SKM-1 (cell line): Measurements from ENCODE around the gene CCDC90B.
"Not testable (repeated sequence)": the region's sequence is repeated elsewhere in the genome, so short reads cannot be mapped to it uniquely, and the experiment has no call there.

Source experiments
- DNase-seq: peaks from one replicate; lab custom pipeline; 2025; ENCODE audit not compliant: unreplicated experiment; lab: John Stamatoyannopoulos, UW

Gene CCDC90B

DNA sequence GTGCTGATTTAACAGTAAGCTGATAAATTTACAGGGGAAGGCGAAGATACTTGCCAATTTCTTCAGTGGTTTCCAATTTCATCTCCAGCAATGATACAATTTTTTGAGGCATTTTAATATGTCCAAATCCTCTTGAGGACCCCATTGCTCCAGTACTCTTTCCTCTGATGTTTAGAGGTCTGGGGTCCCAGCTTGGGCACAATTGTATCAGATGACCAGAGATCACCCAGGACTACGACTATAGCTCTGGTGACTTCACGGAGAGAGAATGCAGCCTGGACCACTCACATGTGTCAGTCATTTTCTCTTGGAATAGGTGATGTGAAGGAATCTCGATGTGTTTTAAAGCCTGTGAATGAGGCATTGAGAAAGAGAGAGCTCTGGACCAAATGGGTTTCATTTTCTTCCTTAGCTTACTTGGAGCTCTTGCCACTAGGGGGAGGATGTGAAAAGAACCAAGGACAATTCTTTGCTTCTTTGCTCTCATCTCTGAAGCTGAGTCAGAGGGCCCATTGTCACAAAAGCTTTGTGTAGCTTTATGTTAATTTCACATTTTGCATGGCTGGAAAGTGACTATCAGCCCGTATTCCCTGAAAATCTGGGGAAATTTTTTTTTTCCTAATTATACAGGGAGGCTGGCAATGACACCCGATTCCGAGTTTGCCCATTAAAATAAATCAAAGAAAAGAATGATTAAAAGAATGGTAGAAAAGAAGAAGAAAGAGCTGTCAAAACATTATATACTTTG lies 6.7 kb upstream of the CCDC90B start:
- DNase-seq = peak; percentile 36

GRCh38 chr11:83287631-83288030 lies 1.5 kb upstream of the CCDC90B start:
- DNase-seq = no peak

DNA sequence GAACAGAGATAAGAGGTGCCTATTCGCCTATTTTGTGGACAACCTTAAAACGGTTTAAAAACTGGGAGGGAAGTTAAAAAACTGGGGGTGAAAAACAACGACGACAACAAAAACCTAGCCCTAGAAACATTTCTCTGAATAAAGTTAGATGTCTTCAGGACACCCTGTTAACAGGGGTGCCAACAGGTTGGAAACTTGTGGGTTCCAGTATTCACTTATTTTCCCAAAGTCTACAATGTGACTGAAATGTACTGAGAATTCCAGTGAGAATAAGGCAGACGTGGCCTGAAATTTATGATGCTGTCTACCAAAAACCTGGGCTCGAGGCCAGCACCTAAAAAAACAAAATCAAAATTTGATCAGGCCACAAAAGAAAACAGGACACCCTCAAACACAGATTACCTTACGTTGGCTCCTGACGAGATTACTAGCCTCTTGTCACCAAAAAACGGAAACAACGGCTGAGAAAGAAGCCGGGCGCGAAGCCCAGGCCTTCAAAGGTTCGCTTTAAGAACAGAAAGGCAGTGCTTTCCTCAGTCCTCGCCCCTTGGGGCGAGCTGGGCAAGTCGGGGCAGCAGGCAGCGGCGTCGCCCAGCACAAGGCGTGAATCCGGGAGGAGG lies 906 bp downstream of the CCDC90B start:
- no peak for DNase-seq

DNA sequence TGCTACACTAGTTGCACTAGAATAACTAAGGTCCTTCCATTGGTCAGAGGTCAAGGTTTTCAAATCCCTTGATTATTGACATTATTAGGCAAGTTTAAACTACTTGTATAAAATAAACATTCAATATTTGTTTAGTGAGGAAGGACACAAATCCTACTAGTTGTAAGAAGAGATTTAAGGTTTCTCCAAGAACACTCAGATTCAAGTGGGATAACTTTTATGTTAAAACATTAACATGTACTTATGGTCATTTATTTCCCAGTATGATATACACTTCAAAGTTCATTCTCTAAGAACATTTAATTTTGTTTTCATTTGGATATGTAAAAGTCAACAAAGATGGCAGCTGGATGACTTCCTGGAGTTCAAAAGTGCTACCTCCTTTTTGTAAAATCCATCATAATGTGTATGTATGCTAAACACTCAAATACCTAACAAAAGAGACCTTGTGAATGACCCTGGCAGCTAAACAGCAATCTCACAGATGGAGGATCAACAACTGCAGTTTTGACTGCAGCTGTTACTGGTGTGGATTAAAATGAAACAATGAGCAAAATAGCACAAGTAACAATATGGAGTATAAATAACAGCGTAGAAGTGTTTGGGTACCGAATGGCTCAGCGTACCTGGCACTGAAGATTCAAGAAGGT lies 1.5 kb downstream of the CCDC90B start:
- DNase-seq = no peak

DNA sequence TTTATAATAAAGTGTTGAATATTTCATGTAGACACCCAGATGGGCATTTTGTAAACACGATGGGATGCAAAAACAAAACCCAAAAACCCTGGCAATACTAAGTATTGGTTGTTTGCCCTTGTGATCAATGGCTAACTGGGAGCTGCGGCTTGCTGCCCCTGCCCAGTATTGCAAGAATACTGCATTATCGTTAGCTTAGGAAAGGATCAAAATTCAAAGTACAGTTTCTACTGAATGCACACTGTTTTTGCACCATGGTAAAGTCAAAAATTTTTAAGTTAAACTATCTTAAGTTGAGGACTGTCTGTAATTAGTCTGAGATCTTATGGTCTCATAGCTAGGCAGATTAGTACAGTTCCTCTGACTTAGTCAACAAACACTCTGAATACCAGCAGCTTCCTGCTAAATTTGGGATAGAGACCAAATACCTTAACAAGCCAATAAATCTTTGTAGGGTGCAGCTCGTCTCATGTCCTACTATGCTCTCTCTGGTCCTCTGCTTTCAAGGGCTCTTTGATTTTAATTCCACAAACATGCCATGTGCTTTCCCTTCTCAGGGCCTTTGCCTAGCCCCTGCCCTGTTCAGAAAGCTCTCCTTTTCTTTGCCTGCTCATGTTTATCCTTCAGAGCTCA lies 4.0 kb downstream of the CCDC90B start:
- no peak for DNase-seq

DNA sequence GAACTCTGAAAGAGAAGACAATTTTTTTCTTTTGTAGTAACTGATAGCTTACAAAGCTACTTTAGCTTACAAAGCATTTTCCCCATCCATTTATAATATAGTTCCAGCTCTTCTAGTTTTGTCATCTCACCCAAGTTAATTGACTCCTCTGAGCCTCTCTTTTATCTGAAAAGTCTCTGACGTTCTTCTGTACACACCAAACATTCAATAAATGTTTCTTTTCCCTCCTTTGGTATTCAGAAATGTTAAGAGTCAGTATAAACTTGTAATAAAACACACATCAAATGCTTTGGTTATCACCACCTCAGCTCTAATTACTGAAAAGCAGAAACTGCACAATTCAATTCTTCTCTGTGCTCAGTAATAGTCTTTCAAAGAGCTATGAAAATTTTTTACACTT lies 5.9 kb downstream of the CCDC90B start:
- DNase-seq = no peak

- DNase-seq = no peak
These were observed 7.8 kb downstream of the CCDC90B start for GRCh38 chr11:83278351-83278750.

GRCh38 chr11:83275888-83276641 lies 10.1 kb downstream of the CCDC90B start:
- DNase-seq = no peak

- no peak for DNase-seq
These were observed 13.5 kb downstream of the CCDC90B start for GRCh38 chr11:83272627-83273026.

- DNase-seq = not testable (repeated sequence)
These were observed 14.4 kb downstream of the CCDC90B start for GRCh38 chr11:83271734-83272133.

DNA sequence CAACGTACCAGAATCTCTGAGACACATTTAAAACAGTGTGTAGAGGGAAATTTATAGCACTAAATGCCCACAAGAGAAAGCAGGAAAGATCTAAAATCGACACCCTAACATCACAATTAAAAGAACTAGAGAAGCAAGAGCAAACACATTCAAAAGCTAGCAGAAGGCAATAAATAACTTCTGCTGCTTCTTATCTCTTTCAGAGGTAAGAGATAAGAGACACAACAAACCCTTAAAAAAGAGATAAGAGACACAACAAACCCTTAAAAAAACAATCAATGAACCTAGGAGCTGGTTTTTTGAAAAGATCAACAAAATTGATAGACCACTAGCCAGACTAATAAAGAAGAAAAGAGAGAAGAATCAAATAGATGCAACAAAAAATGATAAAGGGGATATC lies 17.1 kb downstream of the CCDC90B start:
- DNase-seq = not testable (repeated sequence)

GRCh38 chr11:83265331-83265730 lies 20.8 kb downstream of the CCDC90B start:
- DNase-seq = no peak

DNA sequence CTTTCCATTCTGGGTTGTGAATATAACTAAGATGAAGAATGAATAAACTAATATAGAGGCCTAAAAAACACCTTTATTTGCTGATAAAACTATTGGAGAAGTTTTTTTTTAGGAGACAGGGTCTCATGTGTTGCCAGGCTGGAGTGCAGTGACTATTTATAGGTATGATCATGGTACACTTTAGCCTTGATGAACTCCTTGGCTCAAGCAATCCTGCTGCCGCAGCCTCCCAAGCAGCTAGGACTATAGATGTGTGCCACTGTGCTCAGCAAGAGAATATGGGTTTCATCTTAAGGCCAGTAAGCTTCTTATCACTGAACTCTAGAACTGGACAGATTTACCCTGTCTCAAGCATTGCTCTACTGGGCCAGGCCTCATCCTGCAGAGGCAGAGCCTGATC lies 26.6 kb downstream of the CCDC90B start:
- DNase-seq = no peak

DNA sequence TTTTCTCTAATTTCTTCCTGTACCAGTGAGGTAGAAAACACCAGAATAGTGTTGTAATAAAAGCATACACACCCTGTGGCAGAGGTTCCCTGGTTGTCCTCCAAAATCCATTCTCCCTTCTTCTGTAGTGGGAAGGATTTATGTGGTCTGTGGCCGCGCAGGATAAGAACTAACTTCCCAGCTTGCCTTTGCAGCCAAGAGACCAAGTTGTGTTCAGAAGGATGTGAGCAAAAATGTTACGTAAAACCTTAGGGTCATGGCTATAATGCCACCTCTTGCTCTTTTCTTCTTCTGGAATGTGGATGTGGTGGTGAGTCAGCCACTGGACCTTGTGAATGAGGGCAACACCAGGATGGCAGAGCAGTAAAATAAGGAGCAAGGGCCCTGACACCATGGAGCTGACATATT lies 28.4 kb downstream of the CCDC90B start:
- DNase-seq = no peak

GRCh38 chr11:83256602-83257340 lies 29.4 kb downstream of the CCDC90B start:
- DNase-seq = no peak

GRCh38 chr11:83255366-83255765 lies 30.8 kb downstream of the CCDC90B start:
- DNase-seq = no peak

- no peak for DNase-seq
These were observed 33.2 kb downstream of the CCDC90B start for GRCh38 chr11:83252941-83253340.

DNA sequence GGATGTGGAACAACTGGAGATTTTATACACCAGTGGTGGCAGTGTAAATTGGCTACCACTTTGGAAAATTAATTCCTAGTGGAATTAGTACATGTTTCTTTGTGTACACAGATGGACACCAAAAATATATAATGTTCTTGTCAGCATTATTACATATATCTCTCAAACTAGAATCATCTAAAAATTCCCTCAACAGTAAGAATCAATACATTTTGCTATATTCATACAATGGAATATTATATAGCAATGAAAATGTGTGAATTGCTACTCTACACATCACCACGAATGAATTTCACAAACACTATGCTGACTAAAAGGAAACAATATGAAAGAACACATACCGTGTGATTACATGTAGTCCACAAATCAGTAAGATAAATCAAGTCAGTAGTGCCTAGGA lies 33.9 kb downstream of the CCDC90B start:
- no peak for DNase-seq

DNA sequence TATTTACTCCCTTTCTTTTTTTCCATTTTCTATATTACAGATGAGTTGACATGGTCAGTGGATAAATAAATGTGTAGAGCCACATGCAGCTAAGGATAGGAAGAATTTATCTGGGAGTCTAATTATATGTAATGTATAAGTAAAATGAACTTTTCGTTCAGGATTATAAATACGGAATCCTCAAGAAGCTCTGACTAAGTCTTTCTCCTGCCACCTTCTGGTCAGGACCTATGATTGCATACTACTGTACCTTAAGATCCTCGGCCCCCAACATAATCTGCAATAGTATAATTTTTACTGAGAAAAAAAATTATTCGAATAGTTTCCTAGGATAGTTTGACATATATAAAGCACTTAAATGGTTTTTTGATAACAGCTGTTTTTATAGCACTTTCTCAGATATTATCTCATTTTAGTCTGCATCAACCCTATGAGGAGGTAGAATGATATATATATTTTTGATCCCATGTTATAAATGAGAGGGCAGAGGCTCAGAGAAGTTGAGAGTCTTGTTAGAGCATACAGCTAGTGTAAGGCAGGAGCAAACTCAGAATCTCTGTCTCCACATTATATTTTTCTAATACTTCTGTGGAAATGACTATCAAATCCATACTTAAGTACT lies 36.1 kb downstream of the CCDC90B start:
- DNase-seq = no peak

DNA sequence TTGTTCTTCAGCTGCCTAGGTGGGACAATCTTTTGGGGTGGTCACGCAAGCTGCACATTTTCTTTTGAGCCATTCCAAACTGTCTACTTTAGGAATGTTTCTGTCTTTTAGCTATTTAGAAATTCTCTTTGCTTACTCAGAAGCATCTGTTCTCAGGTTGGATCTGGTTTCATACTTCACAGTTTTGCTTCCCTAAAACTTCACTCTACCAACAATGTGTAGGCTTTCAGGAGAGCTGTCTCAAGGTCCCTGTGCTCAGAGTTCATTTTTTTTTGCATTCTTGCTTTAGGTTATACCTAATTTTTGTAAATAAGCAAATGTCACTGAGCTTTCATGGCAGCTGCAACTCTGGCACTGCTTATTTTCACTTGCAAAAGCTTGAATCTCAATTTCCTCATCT lies 36.7 kb downstream of the CCDC90B start:
- DNase-seq = no peak
